ENCODE data around the gene ADGRF4. TPM values are rescaled to one million over a fixed set of nuclear protein-coding genes. Genes with fewer than 3 reads are reported as not detected.

Gene ADGRF4
- total and polyA plus RNA-seq, 9 of the 15 experiments (the other 6 are each of a cell fraction or from before 2014, with no cell fraction given) = not detected

- TF ChIP-seq WHSC1 (IDR thresholded peaks at IDR 0.05; ENCODE audit: low read length) = no peak
- no peak for TF ChIP-seq ATF1 (CRISPR knock-in tag; IDR thresholded peaks at IDR 0.05)
- TF ChIP-seq ATF1 (tag; IDR thresholded peaks at IDR 0.05) = peak; percentile 73
- TF ChIP-seq HDAC8 (tag; IDR thresholded peaks at IDR 0.05) = no peak
Observed at GRCh38 chr6:47661960-47662359, 36.4 kb upstream of the ADGRF4 start (continued).

- POLR2A ChIA-PET = interaction anchor here (0.5 to 0.9 kb wide), 3 partner anchors 10 to 357 kb away, joined by 3 to 4 read pairs (median 3); no protein-coding TSS in a partner anchor
- CTCF ChIA-PET (ENCODE audit: low intra/inter-chr PET ratio) = no interaction called here
Observed at GRCh38 chr6:47663462-47664216, 34.7 kb upstream of the ADGRF4 start.

More at GRCh38 chr6:47663462-47664216, 34.7 kb upstream of the ADGRF4 start:
- peak; percentile 34; the same call in 1 of the 3 replicates for ATAC-seq
- Histone ChIP-seq H3K27me3 (ENCODE audit: control insufficient read depth in 2 of 2, insufficient read depth in 2 of 2, low read length in 2 of 2) (peaks cover 16 to 17% of the 10 kb centered on the region in 2 experiments), H3K79me2 (ENCODE audit: control insufficient read depth, insufficient read depth, low read length) (no peaks in the 10 kb centered on the region), H3K4me3 (no peak overlapping the region), H3K4me1 (replicated peaks in 1 of 2; ENCODE audit: control insufficient read depth in 2 of 2, insufficient read depth in 2 of 2, low read length in 2 of 2) (no peaks in the 10 kb centered on the region), H4K20me1 (replicated peaks; ENCODE audit: control insufficient read depth, insufficient read depth, low read length) (no peaks in the 10 kb centered on the region), H3K9me1 (ENCODE audit: control insufficient read depth, insufficient read depth, low read length) (no peaks in the 10 kb centered on the region), H3K27ac (ENCODE audit: extremely low read depth, low read depth, low read length) (no peak overlapping the region), H3K9ac (ENCODE audit: insufficient read depth in 1 of 2, low read depth in 2 of 2, low read length in 2 of 2) (no peak overlapping the region), H3K9me3 (replicated peaks; ENCODE audit: control insufficient read depth, insufficient read depth, low read depth, low read length) (no peaks in the 10 kb centered on the region), H3K4me2 (ENCODE audit: insufficient read depth, low read length) (no peak overlapping the region), H2AFZ (ENCODE audit: low read depth, low read length) (no peak overlapping the region), H3K36me3 (ENCODE audit: control insufficient read depth, insufficient read depth, low read length) (no peaks in the 10 kb centered on the region)
- FAIRE-seq = no peak
- no peak for TF ChIP-seq ZNF184 (CRISPR knock-in tag; IDR thresholded peaks at IDR 0.05)
- no peak for DNase-seq (ENCODE audit: extremely low read depth in 1 of 4, low spot score in 3 of 4)
- no TSS peak for BruUV-seq (replicated peaks)
- intact Hi-C loops (cut with micrococcal nuclease) (no loop called here), in situ Hi-C loops (cut with MboI) (no loop called here)
- WGBS (ENCODE audit: insufficient coverage, low coverage, missing lambda C conversion rate) = 4% methylated on average over 12 of the region's 13 CpGs

Data from K562 (cell line).